Small intestine (tissue), 7 donors: ENCODE measurements around the gene VAV3. TPM values are rescaled to one million over a fixed set of nuclear protein-coding genes. Genes with fewer than 3 reads are reported as not detected.

ENCODE experiments used
- DNase-seq, 2 donors: peaks; one replicate each; pipeline versions ENCODE4 v3.0.0 to v3.0.0-alpha.2; 2013
- FAIRE-seq: peaks from 2 replicates; lab custom pipeline; 2012; peaks lifted over from hg19 to GRCh38; lab: Jason Lieb, UNC
- H3K27ac ChIP-seq, 3 donors: one replicate each; pipeline ENCODE4 v1.5.1; 2013; ENCODE audit warnings: low read length in 2 of 3, mild to moderate bottlenecking in 2 of 3, control low read depth in 1 of 3, inconsistent platforms in 1 of 3, low read depth in 1 of 3, moderate library complexity in 1 of 3
- H3K27me3 ChIP-seq, 3 donors: one replicate each; pipeline ENCODE4 v1.6.1; 2013; ENCODE audit warnings: low read length in 3 of 3, inconsistent platforms in 1 of 3; ENCODE audit not compliant: control insufficient read depth in 3 of 3, insufficient read depth in 3 of 3
- H3K36me3 ChIP-seq, 3 donors: one replicate each; pipeline ENCODE4 v1.6.1; 2013; ENCODE audit warnings: low read length in 3 of 3, inconsistent platforms in 1 of 3, low read depth in 1 of 3, mild to moderate bottlenecking in 1 of 3, moderate library complexity in 1 of 3; ENCODE audit not compliant: control insufficient read depth in 3 of 3, insufficient read depth in 2 of 3
- H3K4me1 ChIP-seq, 3 donors: one replicate each; pipeline ENCODE4 v1.6.1; 2013; ENCODE audit warnings: low read length in 2 of 3, inconsistent platforms in 1 of 3, low read depth in 1 of 3, mild to moderate bottlenecking in 1 of 3, moderate library complexity in 1 of 3; ENCODE audit not compliant: control insufficient read depth in 3 of 3, insufficient read depth in 2 of 3
- H3K4me3 ChIP-seq, 3 donors: one replicate each; pipeline ENCODE4 v1.5.1; 2013; ENCODE audit warnings: low read length in 3 of 3, control low read depth in 1 of 3, inconsistent platforms in 1 of 3, low read depth in 1 of 3, mild to moderate bottlenecking in 1 of 3, moderate library complexity in 1 of 3
- H3K9me3 ChIP-seq, 2 donors: one replicate each; pipeline ENCODE4 v1.6.1; 2013; ENCODE audit warnings: low read depth in 1 of 2, low read length in 1 of 2; ENCODE audit not compliant: control insufficient read depth in 2 of 2, insufficient read depth in 1 of 2
- WGBS, 3 donors: extraction: QIAGEN DNeasy Blood & Tissue Kit; methylation state at CpG; one replicate each; pipeline ENCODE4 v1.1.7; 2013; 5-methylcytosine and 5-hydroxymethylcytosine counted together
- polyA plus RNA-seq, 4 donors: library from polyadenylated mRNA; stranded (reverse) in 3 of 4; unstranded in 1 of 4; fragments of 200-250 nt in 3 of 4; fragments of 120-200 nt in 1 of 4; gene quantifications; one replicate each; pipeline versions ENCODE4 v1.2.1 to v1.2.3, GENCODE V29; 2013
- donor health status: healthy with polysubstance abuse.
- donor health status: control.
- donor health status: control.
- donor health status: Bipolar disorder and iron deficiency.
- donor health status: healthy.

Gene VAV3
- polyA plus RNA-seq, 4 donors = 5.4 to 50.2 (median 11.2) TPM

- WGBS, 3 donors = 87 to 93% (median 93%) methylated on average over 5 of the region's 5 CpGs
- H3K36me3 ChIP-seq = no peaks in the 10 kb centered on the region
- no peak for FAIRE-seq
- H3K9me3 ChIP-seq = peaks cover 0 to 3% of the 10 kb centered on the region in 2 donors
- DNase-seq = no peak
- H3K4me3 ChIP-seq = no peak overlapping the region
- H3K4me1 ChIP-seq = peaks cover 0 to 4% (median 0%) of the 10 kb centered on the region in 3 donors
- no peak overlapping the region for H3K27ac ChIP-seq
- H3K27me3 ChIP-seq = no peaks in the 10 kb centered on the region
These were observed 426.5 kb downstream of the VAV3 start for GRCh38 chr1:107538502-107538901.

DNA sequence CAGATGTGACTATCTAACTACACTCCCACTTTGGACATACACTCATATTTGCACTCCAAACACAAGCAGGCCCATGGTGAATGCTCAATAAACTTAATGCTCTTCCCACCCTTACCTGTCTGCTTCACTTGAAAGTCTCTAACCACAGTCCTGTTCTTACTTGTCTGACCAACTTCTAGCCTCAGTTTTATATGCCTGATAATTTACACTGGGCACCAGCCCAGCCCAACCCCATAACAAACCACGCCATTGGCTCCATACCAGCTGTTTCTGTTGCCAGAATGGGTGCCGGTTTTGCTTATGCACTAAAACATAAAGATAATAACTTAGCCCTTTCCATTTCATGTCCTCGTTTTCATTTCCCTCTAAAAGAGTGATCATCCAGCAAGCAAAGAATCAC is 428.7 kb downstream of the VAV3 start:
- Histone ChIP-seq H3K9me3 (peaks cover 0 to 3% of the 10 kb centered on the region in 2 donors), H3K27ac (no peak overlapping the region), H3K27me3 (no peaks in the 10 kb centered on the region), H3K4me1 (peaks cover 0 to 4% (median 0%) of the 10 kb centered on the region in 3 donors), H3K36me3 (no peaks in the 10 kb centered on the region), H3K4me3 (no peak overlapping the region)
- whole genome bisulfite sequencing, 3 donors = 8 to 35% (median 17%) methylated on average over 3 of the region's 3 CpGs
- no peak for FAIRE-seq
- DNase-seq = peak in 1 of 2 donors; percentile 52

DNA sequence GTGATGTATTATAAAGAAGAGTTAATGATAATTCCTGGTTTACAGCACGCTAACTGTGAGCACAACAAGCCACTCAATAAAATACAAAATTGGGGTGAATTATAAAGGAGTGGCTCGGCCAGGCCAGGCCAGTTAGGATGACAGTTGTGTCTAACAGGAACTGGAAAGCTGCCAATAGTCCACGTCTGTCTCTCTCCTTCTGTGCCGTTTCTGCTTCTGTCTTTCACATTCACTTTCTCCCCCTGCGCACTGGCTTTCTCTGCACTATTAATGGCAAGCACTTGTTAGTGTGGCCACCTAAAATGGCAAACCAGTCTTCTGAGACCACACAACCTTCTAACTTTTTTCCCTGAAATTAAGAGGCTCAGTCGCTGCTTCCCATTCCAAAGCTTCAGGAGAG is 429.9 kb downstream of the VAV3 start:
- H3K27ac ChIP-seq = no peak overlapping the region
- peak in 1 of 2 donors; percentile 37 for DNase-seq

GRCh38 chr1:107534632-107535031 is 430.3 kb downstream of the VAV3 start:
- Histone ChIP-seq H3K9me3 (peaks cover 0 to 3% of the 10 kb centered on the region in 2 donors), H3K4me1 (peaks cover 0 to 4% (median 0%) of the 10 kb centered on the region in 3 donors), H3K27ac (no peak overlapping the region), H3K4me3 (no peak overlapping the region), H3K27me3 (no peaks in the 10 kb centered on the region), H3K36me3 (no peaks in the 10 kb centered on the region)
- WGBS, 3 donors = 94 to 100% (median 96%) methylated on average over 1 of the region's 1 CpG
- FAIRE-seq (no peak), DNase-seq (no peak)

More for the DNA sequence above, 429.9 kb downstream of the VAV3 start:
- Histone ChIP-seq H3K4me1 (peaks cover 0 to 4% (median 0%) of the 10 kb centered on the region in 3 donors), H3K9me3 (peaks cover 0 to 3% of the 10 kb centered on the region in 2 donors), H3K4me3 (no peak overlapping the region), H3K36me3 (no peaks in the 10 kb centered on the region), H3K27me3 (no peaks in the 10 kb centered on the region)
- WGBS, 3 donors = 42 to 46% (median 43%) methylated on average over 6 of the region's 6 CpGs
- no peak for FAIRE-seq

DNA sequence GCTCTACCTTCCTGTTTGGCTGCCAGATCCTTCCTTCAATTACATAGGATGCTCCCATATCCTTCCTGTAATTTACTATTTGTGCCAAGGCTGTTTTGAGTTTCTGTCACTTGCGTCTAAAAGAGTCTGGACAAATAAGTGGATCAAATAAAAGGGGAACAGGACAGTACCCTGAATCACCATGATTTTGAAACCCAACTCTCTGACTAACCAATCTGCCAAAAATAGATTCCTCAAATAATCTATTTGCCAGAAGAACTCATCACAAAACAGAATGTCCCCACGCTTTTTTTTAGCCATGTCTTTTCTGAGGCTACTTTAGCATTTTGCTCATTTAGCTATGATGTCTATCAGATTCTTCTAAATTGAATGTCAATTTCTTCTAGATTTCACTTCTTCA is 431.5 kb downstream of the VAV3 start:
- WGBS, 3 donors = 86 to 94% (median 92%) methylated on average over 2 of the region's 2 CpGs
- peaks cover 0 to 3% of the 10 kb centered on the region in 2 donors for H3K9me3 ChIP-seq
- no peaks in the 10 kb centered on the region for H3K27me3 ChIP-seq
- H3K36me3 ChIP-seq = no peaks in the 10 kb centered on the region
- no peak for DNase-seq
- H3K27ac ChIP-seq = no peak overlapping the region
- no peak overlapping the region for H3K4me3 ChIP-seq
- FAIRE-seq = no peak
- peaks cover 0 to 4% (median 0%) of the 10 kb centered on the region in 3 donors for H3K4me1 ChIP-seq

DNA sequence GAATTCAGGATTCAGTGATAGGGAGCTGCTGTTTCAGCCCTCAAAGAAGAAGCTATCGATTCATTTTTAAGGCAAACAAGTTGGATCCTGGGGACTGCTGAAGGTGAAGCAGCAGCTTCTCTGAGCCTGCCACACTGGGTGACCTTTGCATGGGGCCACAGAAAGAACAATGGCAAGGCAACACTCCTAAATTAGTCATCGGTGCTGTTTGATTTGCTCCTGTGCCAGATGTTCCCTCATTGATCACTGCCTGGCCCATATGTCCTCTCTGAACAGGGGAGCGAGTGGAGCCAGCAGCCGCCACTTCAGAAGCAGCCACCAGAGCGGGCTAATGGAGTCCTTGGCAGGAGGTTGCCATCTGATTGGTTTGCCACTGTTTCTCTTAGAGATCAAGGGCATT is 432.7 kb downstream of the VAV3 start:
- 51 to 75% (median 64%) methylated on average over 5 of the region's 5 CpGs for WGBS, 3 donors
- DNase-seq = peak in 1 of 2 donors; percentile 17
- no peak overlapping the region for H3K4me3 ChIP-seq
- H3K27me3 ChIP-seq = peaks cover 0 to 2% (median 0%) of the 10 kb centered on the region in 3 donors
- no peak overlapping the region for H3K27ac ChIP-seq
- no peak for FAIRE-seq
- H3K4me1 ChIP-seq = peaks cover 0 to 4% (median 0%) of the 10 kb centered on the region in 3 donors
- H3K36me3 ChIP-seq = no peaks in the 10 kb centered on the region
- peaks cover 0 to 3% of the 10 kb centered on the region in 2 donors for H3K9me3 ChIP-seq

- H3K4me1 ChIP-seq = peaks cover 0 to 4% (median 0%) of the 10 kb centered on the region in 3 donors
- H3K9me3 ChIP-seq = peaks cover 0 to 3% of the 10 kb centered on the region in 2 donors
- FAIRE-seq (no peak), DNase-seq (no peak)
- H3K27me3 ChIP-seq = peaks cover 0 to 2% (median 0%) of the 10 kb centered on the region in 3 donors
- H3K27ac ChIP-seq = no peak overlapping the region
- H3K4me3 ChIP-seq = no peak overlapping the region
- no peaks in the 10 kb centered on the region for H3K36me3 ChIP-seq
- 83 to 89% (median 84%) methylated on average over 12 of the region's 12 CpGs for WGBS, 3 donors
These were observed 433.7 kb downstream of the VAV3 start for GRCh38 chr1:107531065-107531908.

DNA sequence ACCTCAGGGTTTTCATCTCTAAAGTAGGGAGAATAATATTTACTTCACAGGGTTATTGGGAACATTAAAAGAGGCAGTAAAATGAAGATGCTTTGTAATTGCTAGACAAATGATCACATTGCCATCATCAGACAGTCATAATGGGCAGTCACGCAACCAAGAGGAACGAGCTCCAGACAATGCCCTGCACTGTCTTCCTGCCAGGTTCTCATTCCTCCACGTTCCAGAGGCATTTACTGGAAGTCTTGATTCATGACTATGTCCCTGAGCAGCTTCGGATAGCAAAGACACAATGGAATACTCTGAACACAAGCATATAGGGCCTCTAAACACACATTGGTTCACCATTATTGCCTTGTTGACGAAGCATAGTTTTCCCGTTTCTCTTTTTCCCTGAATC is 434.4 kb downstream of the VAV3 start:
- no peak for FAIRE-seq

More for the DNA sequence above, 434.4 kb downstream of the VAV3 start:
- H3K4me3 ChIP-seq = no peak overlapping the region
- H3K27me3 ChIP-seq = peaks cover 0 to 2% (median 0%) of the 10 kb centered on the region in 3 donors
- no peak overlapping the region for H3K27ac ChIP-seq
- 55 to 60% (median 59%) methylated on average over 6 of the region's 6 CpGs for WGBS, 3 donors
- H3K4me1 ChIP-seq = peaks cover 0 to 2% (median 0%) of the 10 kb centered on the region in 3 donors
- H3K9me3 ChIP-seq = peaks cover 0 to 3% of the 10 kb centered on the region in 2 donors
- no peak for DNase-seq
- no peaks in the 10 kb centered on the region for H3K36me3 ChIP-seq
